Fibroblast of mammary gland (primary cell): Measurements from ENCODE around the gene SLC8A1.

ENCODE experiments used
- DNase-seq: peaks from one replicate; pipeline ENCODE4 v3.0.0-alpha.2; 2010; ENCODE audit warnings: low read depth
- H3K4me3 ChIP-seq: 2 replicates; pipeline ENCODE4 v1.5.1; 2011; ENCODE audit warnings: low read depth, mild to moderate bottlenecking, low read length, moderate library complexity; ENCODE audit not compliant: control insufficient read depth
- CTCF ChIP-seq: conservative IDR thresholded peaks from 2 replicates; pipeline ENCODE4 v1.5.1; 2011; ENCODE audit warnings: low read depth, low read length, inconsistent platforms; ENCODE audit not compliant: control insufficient read depth, insufficient read depth

Gene SLC8A1

DNA sequence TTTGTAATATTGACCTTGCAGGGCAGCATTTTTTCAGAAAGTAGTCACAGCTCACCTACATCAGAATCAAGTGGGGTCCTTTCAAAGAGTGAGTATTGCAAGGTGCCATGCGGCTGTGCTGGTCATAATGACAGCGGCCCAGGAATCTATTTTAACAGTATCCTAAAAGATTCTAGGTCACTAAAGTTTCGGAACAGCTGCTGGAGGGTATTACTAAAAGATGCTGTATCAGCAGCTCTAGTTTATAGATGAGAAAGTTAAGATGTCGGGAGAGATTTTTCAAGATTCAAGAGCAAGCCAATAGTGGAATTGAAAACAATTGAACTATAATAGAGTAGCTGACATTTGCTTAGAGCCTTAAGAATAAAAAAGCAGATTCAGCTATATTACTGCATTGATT is 336.0 kb downstream of the SLC8A1 start:
- no peak overlapping the region for H3K4me3 ChIP-seq
- TF ChIP-seq CTCF = no peak
- DNase-seq = no peak

DNA sequence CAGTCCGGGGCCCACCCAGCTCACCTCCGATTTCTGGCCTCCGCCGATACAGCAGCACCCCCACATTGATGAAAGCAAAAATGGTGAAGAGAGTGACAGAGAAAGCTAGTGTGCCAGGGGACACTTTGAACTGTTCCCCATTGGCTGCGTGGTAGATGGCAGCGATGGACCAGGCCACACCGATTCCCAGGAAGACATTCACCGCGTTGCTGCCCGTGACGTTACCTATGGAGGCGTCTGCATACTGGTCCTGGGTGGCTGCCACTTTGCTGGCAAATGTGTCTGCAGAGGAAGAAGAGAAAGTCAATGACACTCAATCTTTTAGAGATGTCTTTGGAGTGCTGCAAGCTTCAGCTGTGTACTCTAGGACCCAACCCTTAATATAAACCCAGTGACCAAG is 336.5 kb downstream of the SLC8A1 start:
- DNase-seq = no peak
- no peak for TF ChIP-seq CTCF
- H3K4me3 ChIP-seq = no peak overlapping the region

DNA sequence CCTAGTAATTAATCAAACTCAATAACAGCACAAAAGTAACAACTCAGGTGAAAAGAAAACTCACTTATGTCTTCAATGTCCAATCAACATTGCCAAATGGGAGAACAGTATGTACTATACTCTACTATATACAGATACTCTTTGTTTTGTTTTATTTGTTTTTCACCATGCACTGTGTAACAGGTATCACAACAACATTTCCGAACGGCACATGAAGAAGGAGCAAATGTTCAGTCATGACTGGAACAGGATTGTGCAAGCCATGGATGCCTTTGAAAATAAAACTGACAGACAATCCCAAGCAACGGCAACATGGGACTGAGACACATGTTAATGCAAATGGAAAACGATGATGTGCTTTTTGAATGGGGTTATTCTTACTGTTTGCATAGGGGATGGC is 337.9 kb downstream of the SLC8A1 start:
- H3K4me3 ChIP-seq = no peak overlapping the region
- TF ChIP-seq CTCF = no peak
- DNase-seq = no peak

GRCh38 chr2:40113272-40113968 is 338.5 kb downstream of the SLC8A1 start:
- DNase-seq = peak; percentile 44
- H3K4me3 ChIP-seq = no peak overlapping the region
- no peak for TF ChIP-seq CTCF

DNA sequence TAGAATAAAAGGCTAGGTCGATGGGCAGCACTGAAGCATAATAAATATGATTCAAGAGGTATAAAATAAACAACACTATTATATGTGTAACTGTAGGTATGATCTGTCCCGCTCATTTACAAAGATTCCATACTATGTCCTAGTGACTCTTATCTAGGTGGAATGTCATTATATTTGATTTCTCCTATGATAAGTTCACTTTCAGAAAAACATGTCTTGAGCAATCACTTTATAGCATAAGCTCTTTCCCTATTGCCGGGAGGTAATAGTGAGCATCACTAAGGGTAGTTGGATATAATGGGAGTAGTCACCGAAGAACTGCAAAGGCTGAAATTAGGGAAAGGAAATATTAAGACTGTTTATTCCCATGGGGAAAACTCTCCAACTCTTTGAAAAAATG is 342.5 kb downstream of the SLC8A1 start:
- no peak for DNase-seq
- H3K4me3 ChIP-seq = no peak overlapping the region
- TF ChIP-seq CTCF = no peak

DNA sequence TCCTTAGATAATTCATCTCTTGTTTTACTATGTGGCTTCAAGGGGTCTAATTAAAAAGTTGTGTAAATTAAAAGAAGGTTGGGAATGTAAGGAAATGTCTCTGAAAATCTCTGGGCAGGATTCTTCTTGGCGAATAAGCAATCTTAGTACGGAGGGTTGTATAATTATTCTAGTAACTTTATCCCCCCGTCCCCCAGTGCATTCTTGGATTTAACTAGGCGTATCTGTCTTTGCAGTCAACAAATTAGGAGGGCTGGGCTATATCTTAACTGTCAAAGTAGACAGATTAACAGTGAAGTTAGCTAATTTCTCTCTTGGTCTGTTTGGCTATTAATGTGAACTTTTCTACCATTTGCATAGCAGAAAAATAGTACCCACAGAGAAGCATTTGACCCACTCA is 343.0 kb downstream of the SLC8A1 start:
- no peak for TF ChIP-seq CTCF
- no peak for DNase-seq

DNA sequence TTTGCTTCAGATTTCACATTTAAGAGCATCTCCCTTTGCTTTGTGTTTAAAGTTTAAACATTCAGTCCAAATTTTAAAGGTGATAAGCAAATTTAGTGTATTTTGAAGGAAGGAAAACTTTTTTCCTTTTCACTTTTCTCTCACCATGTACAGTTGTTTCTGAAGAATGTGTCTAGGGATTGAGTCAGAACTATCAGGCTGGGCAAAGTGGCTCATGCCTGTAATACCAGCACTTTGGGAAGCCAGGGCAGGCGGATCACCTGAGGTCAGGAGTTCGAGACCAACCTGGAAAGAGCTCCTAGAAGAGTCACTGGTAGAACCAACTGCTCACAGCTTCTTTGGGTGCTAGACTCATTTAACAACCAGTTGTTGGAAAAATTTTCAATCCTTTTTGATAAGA is 345.8 kb downstream of the SLC8A1 start:
- H3K4me3 ChIP-seq = no peak overlapping the region
- TF ChIP-seq CTCF = no peak

More for the DNA sequence above, 343.0 kb downstream of the SLC8A1 start:
- no peak overlapping the region for H3K4me3 ChIP-seq

More for the DNA sequence above, 345.8 kb downstream of the SLC8A1 start:
- peak; percentile 25 for DNase-seq
